K562 (cell line): ENCODE data around the gene ASCC2. TPM values are rescaled to one million over a fixed set of nuclear protein-coding genes. Genes with fewer than 3 reads are reported as not detected.

Experiments used
- CREBBP ChIP-seq: IDR thresholded peaks from one replicate; pipeline ENCODE4 v1.6.1; 2012; ENCODE audit warnings: low read depth, mild to moderate bottlenecking, control low read depth, inconsistent platforms, low read length
- FOS ChIP-seq: IDR thresholded peaks from 3 replicates; pipeline ENCODE4 v1.6.1; 2011; ENCODE audit not compliant: insufficient read length; ENCODE audit errors: extremely low read depth
- HCFC1 ChIP-seq: IDR thresholded peaks from 2 replicates; pipeline ENCODE4 v1.6.1; 2012; ENCODE audit warnings: low read depth, low read length, improper control_type of control experiment
- IFI16 ChIP-seq: fragments of 250-450 bp; sonication (Bioruptor Pico); IDR thresholded peaks from 2 replicates; pipeline ENCODE4 v2.1.2; 2022; ENCODE audit warnings: mild to moderate bottlenecking, inconsistent platforms
- ILK ChIP-seq: fragments of 450-650 bp; IDR thresholded peaks from 2 replicates; pipeline ENCODE4 v1.6.1; 2016; ENCODE audit warnings: missing genetic modification characterization, low read depth, mild to moderate bottlenecking, missing compliant biosample characterization, moderate library complexity, borderline replicate concordance
- JUNB ChIP-seq: fragments of 450-650 bp; formaldehyde crosslinking; conservative IDR thresholded peaks from 2 replicates; pipeline ENCODE4 v1.4.0; 2020; ENCODE audit warnings: mild to moderate bottlenecking
- KLF16 ChIP-seq: IDR thresholded peaks from 2 replicates; pipeline ENCODE4 v1.6.1; 2016; ENCODE audit warnings: antibody characterized with exemption
- NRF1 ChIP-seq, 2 experiments: fragments of 450-650 bp; IDR thresholded peaks in 1 of 2; conservative IDR thresholded peaks in 1 of 2; 2 replicates each; pipeline ENCODE4 v1.6.1; 2014; ENCODE audit warnings: mild to moderate bottlenecking in 2 of 2
- PCBP2 ChIP-seq: fragments of 200-400 bp; formaldehyde crosslinking; IDR thresholded peaks from 2 replicates; pipeline ENCODE4 v1.6.1; 2018; ENCODE audit warnings: low read length, low read depth, mild to moderate bottlenecking, moderate library complexity; ENCODE audit not compliant: poor library complexity, severe bottlenecking
- PHTF2 ChIP-seq: fragments of 250-450 bp; sonication (Bioruptor Pico); IDR thresholded peaks from 2 replicates; pipeline ENCODE4 v1.5.0; 2021; ENCODE audit warnings: mild to moderate bottlenecking
- SMAD3 ChIP-seq: fragments of 450-650 bp; formaldehyde crosslinking; conservative IDR thresholded peaks from 2 replicates; pipeline ENCODE4 v1.4.0; 2020; ENCODE audit warnings: mild to moderate bottlenecking
- SMARCE1 ChIP-seq: fragments of 450-650 bp; IDR thresholded peaks from 2 replicates; pipeline ENCODE4 v1.7.1; 2016; ENCODE audit warnings: mild to moderate bottlenecking
- TARDBP ChIP-seq: fragments of 450-650 bp; IDR thresholded peaks from 2 replicates; pipeline ENCODE4 v1.6.1; 2016
- ZKSCAN3 ChIP-seq: fragments of 250-450 bp; sonication (Bioruptor Pico); IDR thresholded peaks from 2 replicates; pipeline ENCODE4 v1.4.0; 2020
- ZNF41 ChIP-seq: fragments of 250-450 bp; sonication (Bioruptor Pico); conservative IDR thresholded peaks from 2 replicates; pipeline ENCODE4 v1.4.0; 2020; ENCODE audit warnings: mild to moderate bottlenecking
- polyA plus RNA-seq, 8 experiments: library from polyadenylated mRNA; depleted of rRNA in 4 of 8; stranded (reverse) in 5 of 8; unstranded in 3 of 8; fragments of >200 nt; fragmentation: Nextera tagmentation in 2 of 8; fragmentation: Illumina TruSeq in 1 of 8; extraction: Ambion mirVana in 2 of 8; extraction: Trizol in 1 of 8; gene quantifications; 2 replicates each; pipeline versions ENCODE4 v1.2.1 to v1.2.3, GENCODE V29; 2011 to 2014; ENCODE audit warnings: inconsistent platforms in 1 of 8, missing spikeins in 1 of 8
- total RNA-seq, 7 experiments: library from RNA; depleted of rRNA in 6 of 7; stranded (reverse); fragments of >200 nt in 6 of 7; fragmentation: Illumina TruSeq in 2 of 7; extraction: Trizol in 2 of 7; gene quantifications; 2 replicates each; pipeline versions ENCODE4 v1.2.1 to v1.2.3, GENCODE V29; 2011 to 2021; ENCODE audit warnings: low replicate concordance in 1 of 7
- TF ChIP-seq, protein P1 (sequence below): fragments of 450-650 bp; formaldehyde crosslinking; conservative IDR thresholded peaks from 2 replicates; pipeline ENCODE4 v1.4.0; 2022; ENCODE audit warnings: mild to moderate bottlenecking, missing genetic modification characterization
- TF ChIP-seq, protein P2 (sequence below): fragments of 200-800 bp; sonication (Bioruptor generic); IDR thresholded peaks from 2 replicates; pipeline ENCODE4 v1.6.1; 2016; ENCODE audit warnings: missing genetic modification characterization, missing compliant biosample characterization
- TF ChIP-seq, protein P3 (sequence below): fragments of 450-650 bp; IDR thresholded peaks from 2 replicates; pipeline ENCODE4 v1.6.1; 2014; ENCODE audit warnings: low read depth, mild to moderate bottlenecking, moderate library complexity, borderline replicate concordance
- TF ChIP-seq, protein P4 (sequence below): sonication (generic); formaldehyde crosslinking; IDR thresholded peaks from 2 replicates; pipeline ENCODE4 v1.8.0; 2022; ENCODE audit warnings: mild to moderate bottlenecking, low read depth, missing genetic modification reagents

The ASCC2 gene
- total and polyA plus RNA-seq, 9 of the 15 experiments (the other 6 are each of a cell fraction or from before 2014, with no cell fraction given), result 4.0 to 46.7 (median 26.8) TPM

DNA sequence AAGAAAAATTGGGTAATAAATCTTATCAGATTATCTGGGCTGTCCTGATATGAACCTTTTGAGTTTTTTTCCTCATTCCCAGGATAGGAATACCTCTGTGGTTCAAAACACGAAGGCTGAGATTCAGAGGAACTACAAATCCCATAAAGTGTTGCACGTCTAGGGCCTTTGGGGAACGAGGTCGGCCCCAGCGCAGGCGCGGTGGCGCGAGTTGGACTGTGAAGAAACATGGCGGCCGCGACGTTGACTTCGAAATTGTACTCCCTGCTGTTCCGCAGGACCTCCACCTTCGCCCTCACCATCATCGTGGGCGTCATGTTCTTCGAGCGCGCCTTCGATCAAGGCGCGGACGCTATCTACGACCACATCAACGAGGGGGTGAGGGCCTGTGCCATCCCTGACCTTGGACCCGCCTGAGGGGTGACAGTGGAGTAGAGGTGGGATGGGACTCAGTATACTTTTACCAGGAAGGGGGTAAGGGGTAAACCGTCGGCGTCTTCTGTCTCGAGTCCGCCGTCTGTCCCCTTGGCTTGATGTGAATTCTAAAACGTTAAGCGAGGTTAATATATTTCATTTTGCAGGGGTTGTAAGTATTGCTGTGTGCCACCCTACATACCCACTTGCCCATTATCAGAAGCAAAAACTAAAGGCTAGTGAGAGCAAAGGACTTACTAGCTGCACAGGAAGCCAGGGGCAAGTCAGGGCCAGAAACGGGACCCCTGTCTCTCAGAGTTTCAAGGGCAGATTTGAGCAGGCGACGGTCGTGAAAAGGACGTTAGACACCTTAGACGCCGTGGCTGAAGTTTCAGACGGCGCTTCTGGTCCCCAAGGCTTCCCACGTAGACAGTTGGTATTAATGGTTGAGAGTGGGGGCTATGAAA, 70.7 kb downstream of the ASCC2 start, which contains the start of gene UQCR10 (continued):
- TF ChIP-seq HCFC1 (peak; percentile 66), SMAD3 (CRISPR knock-in tag) (no peak), SMARCE1 (no peak), TARDBP (no peak), JUNB (CRISPR knock-in tag) (no peak), PCBP2 (no peak), CREBBP (no peak), ILK (tag) (no peak), KLF16 (no peak), PHTF2 (CRISPR knock-in tag) (no peak), ZNF41 (no peak), FOS (no peak), NRF1 (conservative IDR thresholded peaks at IDR 0.05 in 1 of 2, IDR thresholded peaks at IDR 0.05 in 1 of 2) (peak; percentile 97), IFI16 (CRISPR knock-in tag) (no peak), ZKSCAN3 (CRISPR knock-in tag) (no peak)
- TF ChIP-seq, protein P1, sequence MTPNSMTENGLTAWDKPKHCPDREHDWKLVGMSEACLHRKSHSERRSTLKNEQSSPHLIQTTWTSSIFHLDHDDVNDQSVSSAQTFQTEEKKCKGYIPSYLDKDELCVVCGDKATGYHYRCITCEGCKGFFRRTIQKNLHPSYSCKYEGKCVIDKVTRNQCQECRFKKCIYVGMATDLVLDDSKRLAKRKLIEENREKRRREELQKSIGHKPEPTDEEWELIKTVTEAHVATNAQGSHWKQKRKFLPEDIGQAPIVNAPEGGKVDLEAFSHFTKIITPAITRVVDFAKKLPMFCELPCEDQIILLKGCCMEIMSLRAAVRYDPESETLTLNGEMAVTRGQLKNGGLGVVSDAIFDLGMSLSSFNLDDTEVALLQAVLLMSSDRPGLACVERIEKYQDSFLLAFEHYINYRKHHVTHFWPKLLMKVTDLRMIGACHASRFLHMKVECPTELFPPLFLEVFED, result no peak
- TF ChIP-seq, protein P2, sequence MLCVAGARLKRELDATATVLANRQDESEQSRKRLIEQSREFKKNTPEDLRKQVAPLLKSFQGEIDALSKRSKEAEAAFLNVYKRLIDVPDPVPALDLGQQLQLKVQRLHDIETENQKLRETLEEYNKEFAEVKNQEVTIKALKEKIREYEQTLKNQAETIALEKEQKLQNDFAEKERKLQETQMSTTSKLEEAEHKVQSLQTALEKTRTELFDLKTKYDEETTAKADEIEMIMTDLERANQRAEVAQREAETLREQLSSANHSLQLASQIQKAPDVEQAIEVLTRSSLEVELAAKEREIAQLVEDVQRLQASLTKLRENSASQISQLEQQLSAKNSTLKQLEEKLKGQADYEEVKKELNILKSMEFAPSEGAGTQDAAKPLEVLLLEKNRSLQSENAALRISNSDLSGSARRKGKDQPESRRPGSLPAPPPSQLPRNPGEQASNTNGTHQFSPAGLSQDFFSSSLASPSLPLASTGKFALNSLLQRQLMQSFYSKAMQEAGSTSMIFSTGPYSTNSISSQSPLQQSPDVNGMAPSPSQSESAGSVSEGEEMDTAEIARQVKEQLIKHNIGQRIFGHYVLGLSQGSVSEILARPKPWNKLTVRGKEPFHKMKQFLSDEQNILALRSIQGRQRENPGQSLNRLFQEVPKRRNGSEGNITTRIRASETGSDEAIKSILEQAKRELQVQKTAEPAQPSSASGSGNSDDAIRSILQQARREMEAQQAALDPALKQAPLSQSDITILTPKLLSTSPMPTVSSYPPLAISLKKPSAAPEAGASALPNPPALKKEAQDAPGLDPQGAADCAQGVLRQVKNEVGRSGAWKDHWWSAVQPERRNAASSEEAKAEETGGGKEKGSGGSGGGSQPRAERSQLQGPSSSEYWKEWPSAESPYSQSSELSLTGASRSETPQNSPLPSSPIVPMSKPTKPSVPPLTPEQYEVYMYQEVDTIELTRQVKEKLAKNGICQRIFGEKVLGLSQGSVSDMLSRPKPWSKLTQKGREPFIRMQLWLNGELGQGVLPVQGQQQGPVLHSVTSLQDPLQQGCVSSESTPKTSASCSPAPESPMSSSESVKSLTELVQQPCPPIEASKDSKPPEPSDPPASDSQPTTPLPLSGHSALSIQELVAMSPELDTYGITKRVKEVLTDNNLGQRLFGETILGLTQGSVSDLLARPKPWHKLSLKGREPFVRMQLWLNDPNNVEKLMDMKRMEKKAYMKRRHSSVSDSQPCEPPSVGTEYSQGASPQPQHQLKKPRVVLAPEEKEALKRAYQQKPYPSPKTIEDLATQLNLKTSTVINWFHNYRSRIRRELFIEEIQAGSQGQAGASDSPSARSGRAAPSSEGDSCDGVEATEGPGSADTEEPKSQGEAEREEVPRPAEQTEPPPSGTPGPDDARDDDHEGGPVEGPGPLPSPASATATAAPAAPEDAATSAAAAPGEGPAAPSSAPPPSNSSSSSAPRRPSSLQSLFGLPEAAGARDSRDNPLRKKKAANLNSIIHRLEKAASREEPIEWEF (CRISPR knock-in tag), result no peak
- TF ChIP-seq, protein P3, sequence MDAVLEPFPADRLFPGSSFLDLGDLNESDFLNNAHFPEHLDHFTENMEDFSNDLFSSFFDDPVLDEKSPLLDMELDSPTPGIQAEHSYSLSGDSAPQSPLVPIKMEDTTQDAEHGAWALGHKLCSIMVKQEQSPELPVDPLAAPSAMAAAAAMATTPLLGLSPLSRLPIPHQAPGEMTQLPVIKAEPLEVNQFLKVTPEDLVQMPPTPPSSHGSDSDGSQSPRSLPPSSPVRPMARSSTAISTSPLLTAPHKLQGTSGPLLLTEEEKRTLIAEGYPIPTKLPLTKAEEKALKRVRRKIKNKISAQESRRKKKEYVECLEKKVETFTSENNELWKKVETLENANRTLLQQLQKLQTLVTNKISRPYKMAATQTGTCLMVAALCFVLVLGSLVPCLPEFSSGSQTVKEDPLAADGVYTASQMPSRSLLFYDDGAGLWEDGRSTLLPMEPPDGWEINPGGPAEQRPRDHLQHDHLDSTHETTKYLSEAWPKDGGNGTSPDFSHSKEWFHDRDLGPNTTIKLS, result peak; percentile 51; the same call in 1 of the 2 replicates
- TF ChIP-seq, protein P4, sequence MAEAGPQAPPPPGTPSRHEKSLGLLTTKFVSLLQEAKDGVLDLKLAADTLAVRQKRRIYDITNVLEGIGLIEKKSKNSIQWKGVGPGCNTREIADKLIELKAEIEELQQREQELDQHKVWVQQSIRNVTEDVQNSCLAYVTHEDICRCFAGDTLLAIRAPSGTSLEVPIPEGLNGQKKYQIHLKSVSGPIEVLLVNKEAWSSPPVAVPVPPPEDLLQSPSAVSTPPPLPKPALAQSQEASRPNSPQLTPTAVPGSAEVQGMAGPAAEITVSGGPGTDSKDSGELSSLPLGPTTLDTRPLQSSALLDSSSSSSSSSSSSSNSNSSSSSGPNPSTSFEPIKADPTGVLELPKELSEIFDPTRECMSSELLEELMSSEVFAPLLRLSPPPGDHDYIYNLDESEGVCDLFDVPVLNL (CRISPR knock-in tag), result no peak
